Measurements from ENCODE around the gene TSPAN2. TPM values are rescaled to one million over a fixed set of nuclear protein-coding genes. Genes with fewer than 3 reads are reported as not detected.
"Not testable (repeated sequence)": the region's sequence is repeated elsewhere in the genome, so short reads cannot be mapped to it uniquely, and the experiment has no call there.

TSPAN2 gene
- total RNA-seq, 1 donor = 0.18 TPM

DNA sequence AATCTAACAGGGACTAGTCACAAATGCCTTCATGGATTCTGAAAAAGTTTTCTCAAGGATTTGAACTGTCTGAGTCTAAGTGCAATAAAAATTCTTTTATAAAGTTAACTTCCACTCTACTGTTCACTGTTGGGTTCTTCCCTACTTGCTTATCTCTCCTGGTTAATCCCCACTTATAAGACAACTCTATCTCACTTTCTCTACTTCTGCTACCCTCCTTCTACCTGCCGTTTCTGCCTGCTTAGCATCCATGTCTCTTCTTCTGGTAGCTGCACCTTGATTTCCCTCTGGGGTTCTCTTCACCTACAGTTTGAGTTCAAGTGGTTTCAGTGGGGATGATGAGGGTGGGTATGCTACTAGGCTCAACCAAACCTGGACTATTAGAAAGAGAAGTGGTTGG lies 53.7 kb downstream of the TSPAN2 start:
- H3K4me3 ChIP-seq (ENCODE audit: low read depth, low read length) = no peak overlapping the region
- DNase-seq (ENCODE audit: low read depth) = no peak
- TF ChIP-seq, protein P1, sequence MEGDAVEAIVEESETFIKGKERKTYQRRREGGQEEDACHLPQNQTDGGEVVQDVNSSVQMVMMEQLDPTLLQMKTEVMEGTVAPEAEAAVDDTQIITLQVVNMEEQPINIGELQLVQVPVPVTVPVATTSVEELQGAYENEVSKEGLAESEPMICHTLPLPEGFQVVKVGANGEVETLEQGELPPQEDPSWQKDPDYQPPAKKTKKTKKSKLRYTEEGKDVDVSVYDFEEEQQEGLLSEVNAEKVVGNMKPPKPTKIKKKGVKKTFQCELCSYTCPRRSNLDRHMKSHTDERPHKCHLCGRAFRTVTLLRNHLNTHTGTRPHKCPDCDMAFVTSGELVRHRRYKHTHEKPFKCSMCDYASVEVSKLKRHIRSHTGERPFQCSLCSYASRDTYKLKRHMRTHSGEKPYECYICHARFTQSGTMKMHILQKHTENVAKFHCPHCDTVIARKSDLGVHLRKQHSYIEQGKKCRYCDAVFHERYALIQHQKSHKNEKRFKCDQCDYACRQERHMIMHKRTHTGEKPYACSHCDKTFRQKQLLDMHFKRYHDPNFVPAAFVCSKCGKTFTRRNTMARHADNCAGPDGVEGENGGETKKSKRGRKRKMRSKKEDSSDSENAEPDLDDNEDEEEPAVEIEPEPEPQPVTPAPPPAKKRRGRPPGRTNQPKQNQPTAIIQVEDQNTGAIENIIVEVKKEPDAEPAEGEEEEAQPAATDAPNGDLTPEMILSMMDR (IDR thresholded peaks at IDR 0.05; ENCODE audit: insufficient read depth, low read length) = no peak

GRCh38 chr1:115031595-115031994 lies 57.7 kb downstream of the TSPAN2 start:
- TF ChIP-seq, protein P1 (IDR thresholded peaks at IDR 0.05; ENCODE audit: insufficient read depth, low read length) = no peak
- no peak for DNase-seq (ENCODE audit: low read depth)
- H3K4me3 ChIP-seq (ENCODE audit: low read depth, low read length) = no peak overlapping the region

DNA sequence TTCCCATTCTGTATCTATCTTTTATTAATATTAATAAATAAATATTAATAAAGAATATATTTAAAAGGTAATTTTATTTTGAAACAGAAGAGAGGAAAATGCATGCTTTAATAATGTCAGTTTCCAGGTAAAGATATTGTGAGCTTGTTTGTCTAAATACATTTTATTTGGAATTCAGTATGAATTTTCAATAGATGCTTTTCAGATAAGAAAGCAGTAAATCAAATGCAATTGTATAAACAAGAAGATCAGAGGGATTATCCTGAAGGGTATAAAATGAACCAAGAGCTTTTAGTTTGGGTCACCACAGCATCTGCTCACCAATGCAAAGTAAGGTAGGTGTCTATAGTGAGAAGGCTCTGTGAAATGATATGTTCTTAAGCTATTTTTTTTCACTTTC lies 59.8 kb downstream of the TSPAN2 start, which contains the start of gene TSHB:
TSS of gene TSHB (plus strand) at position 301 of the 400 bp plus-strand sequence. CDS start 3,537 bp downstream, outside the sequence.
- DNase-seq (ENCODE audit: low read depth) = no peak
- no peak within 1 kb of the TSS for H3K4me3 ChIP-seq (ENCODE audit: low read depth, low read length)

GRCh38 chr1:115023593-115023992 lies 65.7 kb downstream of the TSPAN2 start:
- no peak for DNase-seq (ENCODE audit: low read depth)
- TF ChIP-seq, protein P1 (IDR thresholded peaks at IDR 0.05; ENCODE audit: insufficient read depth, low read length) = no peak
- H3K4me3 ChIP-seq (ENCODE audit: low read depth, low read length) = no peak overlapping the region

More for the DNA sequence above, 59.8 kb downstream of the TSPAN2 start, which contains the start of gene TSHB:
- TF ChIP-seq, protein P1 (IDR thresholded peaks at IDR 0.05; ENCODE audit: insufficient read depth, low read length) = no peak

DNA sequence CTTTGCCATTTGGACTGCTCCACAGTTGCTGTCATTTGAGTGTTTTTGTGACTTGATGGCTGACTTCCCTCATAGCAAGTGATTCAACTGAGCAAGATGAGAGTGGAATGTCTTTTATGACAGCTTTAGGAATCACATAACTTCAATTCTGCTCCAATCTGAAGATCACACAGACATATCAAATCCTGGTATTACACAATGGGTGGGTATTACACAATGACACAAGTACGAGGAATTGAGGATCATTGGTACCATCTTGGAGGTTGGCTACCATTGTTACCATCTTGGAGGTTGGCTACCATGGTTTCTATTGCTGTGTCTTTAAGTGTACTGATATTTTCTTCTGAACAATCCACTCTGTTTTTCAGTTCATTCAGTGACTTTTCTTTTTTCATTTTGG lies 68.2 kb downstream of the TSPAN2 start:
- no peak for DNase-seq (ENCODE audit: low read depth)
- TF ChIP-seq, protein P1 (IDR thresholded peaks at IDR 0.05; ENCODE audit: insufficient read depth, low read length) = no peak
- no peak overlapping the region for H3K4me3 ChIP-seq (ENCODE audit: low read depth, low read length)

DNA sequence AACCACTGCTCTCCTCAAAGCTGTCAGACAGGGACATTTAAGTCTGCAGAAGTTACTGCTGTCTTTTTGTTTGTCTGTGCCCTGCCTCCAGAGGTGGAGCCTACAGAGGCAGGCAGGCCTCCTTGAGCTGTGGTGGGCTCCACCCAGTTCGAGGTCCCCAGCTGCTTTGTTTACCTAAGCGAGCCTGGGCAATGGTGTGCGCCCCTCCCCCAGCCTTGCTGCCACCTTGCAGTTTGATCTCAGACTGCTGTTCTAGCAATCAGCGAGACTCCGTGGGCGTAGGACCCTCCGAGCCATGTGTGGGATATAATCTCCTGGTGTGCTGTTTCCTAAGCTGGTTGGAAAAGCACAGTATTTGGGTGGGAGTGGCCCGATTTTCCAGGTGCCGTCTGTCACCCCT lies 69.8 kb downstream of the TSPAN2 start:
- H3K4me3 ChIP-seq (ENCODE audit: low read depth, low read length); DNase-seq (ENCODE audit: low read depth): not testable (repeated sequence)

GRCh38 chr1:115013792-115014191 lies 75.5 kb downstream of the TSPAN2 start:
- no peak overlapping the region for H3K4me3 ChIP-seq (ENCODE audit: low read depth, low read length)
- TF ChIP-seq, protein P1 (IDR thresholded peaks at IDR 0.05; ENCODE audit: insufficient read depth, low read length) = no peak
- no peak for DNase-seq (ENCODE audit: low read depth)

All from fibroblast of the aortic adventitia (primary cell).